Loucy (cell line): Measurements from ENCODE around the gene MRTFB.

ENCODE experiments used
- EZH2phosphoT487 ChIP-seq: fragments of 200-600 bp; IDR thresholded peaks from 2 replicates; pipeline ENCODE4 v1.6.1; 2018; ENCODE audit warnings: antibody characterized with exemption, mild to moderate bottlenecking, moderate library complexity, borderline replicate concordance
- TF ChIP-seq, protein P1 (sequence below): fragments of 200-600 bp; sonication (generic); conservative IDR thresholded peaks from 2 replicates; pipeline ENCODE4 v1.5.1; 2014; ENCODE audit warnings: mild to moderate bottlenecking, antibody characterized with exemption, low read length

GRCh38 chr16:14133907-14134306 lies 62.8 kb downstream of the MRTFB start:
- TF ChIP-seq, protein P1, sequence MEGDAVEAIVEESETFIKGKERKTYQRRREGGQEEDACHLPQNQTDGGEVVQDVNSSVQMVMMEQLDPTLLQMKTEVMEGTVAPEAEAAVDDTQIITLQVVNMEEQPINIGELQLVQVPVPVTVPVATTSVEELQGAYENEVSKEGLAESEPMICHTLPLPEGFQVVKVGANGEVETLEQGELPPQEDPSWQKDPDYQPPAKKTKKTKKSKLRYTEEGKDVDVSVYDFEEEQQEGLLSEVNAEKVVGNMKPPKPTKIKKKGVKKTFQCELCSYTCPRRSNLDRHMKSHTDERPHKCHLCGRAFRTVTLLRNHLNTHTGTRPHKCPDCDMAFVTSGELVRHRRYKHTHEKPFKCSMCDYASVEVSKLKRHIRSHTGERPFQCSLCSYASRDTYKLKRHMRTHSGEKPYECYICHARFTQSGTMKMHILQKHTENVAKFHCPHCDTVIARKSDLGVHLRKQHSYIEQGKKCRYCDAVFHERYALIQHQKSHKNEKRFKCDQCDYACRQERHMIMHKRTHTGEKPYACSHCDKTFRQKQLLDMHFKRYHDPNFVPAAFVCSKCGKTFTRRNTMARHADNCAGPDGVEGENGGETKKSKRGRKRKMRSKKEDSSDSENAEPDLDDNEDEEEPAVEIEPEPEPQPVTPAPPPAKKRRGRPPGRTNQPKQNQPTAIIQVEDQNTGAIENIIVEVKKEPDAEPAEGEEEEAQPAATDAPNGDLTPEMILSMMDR, result no peak
- TF ChIP-seq EZH2phosphoT487, result no peak
